GM23338 (cell line): ENCODE results near the gene CCDC69. TPM values are rescaled to one million over a fixed set of nuclear protein-coding genes. Genes with fewer than 3 reads are reported as not detected.

Experiments
- ATAC-seq: fragments of 200-7000 bp; cut with Tn5 transposase; 3 replicates; pipeline ENCODE4 v1.9.1; 2020
- DNase-seq: peaks from one replicate; pipeline ENCODE4 v3.0.0-alpha.2; 2015; ENCODE audit warnings: low spot score
- H2AFZ ChIP-seq: fragments of 200-600 bp; sonication (generic); 2 replicates; pipeline ENCODE4 v1.8.0; 2016; ENCODE audit warnings: antibody characterized with exemption, mild to moderate bottlenecking, moderate library complexity
- H3F3A ChIP-seq: fragments of 200-600 bp; sonication (generic); replicated peaks from 2 replicates; pipeline ENCODE4 v1.8.0; 2017; ENCODE audit warnings: antibody characterized with exemption, mixed run types, low read depth
- H3K27ac ChIP-seq: fragments of 200-600 bp; sonication (generic); 2 replicates; pipeline ENCODE4 v1.6.1; 2016; ENCODE audit warnings: low read depth
- H3K27me3 ChIP-seq: fragments of 200-600 bp; sonication (generic); 2 replicates; pipeline ENCODE4 v1.8.0; 2016; ENCODE audit warnings: mild to moderate bottlenecking, mixed run types, moderate library complexity; ENCODE audit not compliant: insufficient read depth
- H3K36me3 ChIP-seq: fragments of 200-600 bp; sonication (generic); 2 replicates; pipeline ENCODE4 v1.8.0; 2016; ENCODE audit warnings: mild to moderate bottlenecking; ENCODE audit not compliant: insufficient read depth
- H3K4me1 ChIP-seq: fragments of 200-600 bp; sonication (generic); 2 replicates; pipeline ENCODE4 v1.8.0; 2016; ENCODE audit warnings: mild to moderate bottlenecking, moderate library complexity; ENCODE audit not compliant: insufficient read depth
- H3K4me2 ChIP-seq: fragments of 200-600 bp; sonication (generic); 2 replicates; pipeline ENCODE4 v1.7.1; 2017; ENCODE audit warnings: mixed run types
- H3K4me3 ChIP-seq: fragments of 200-600 bp; sonication (generic); 2 replicates; pipeline ENCODE4 v1.6.1; 2016; ENCODE audit warnings: mixed run types
- H3K79me2 ChIP-seq: fragments of 200-600 bp; sonication (generic); replicated peaks from 2 replicates; pipeline ENCODE4 v1.8.0; 2017; ENCODE audit warnings: mild to moderate bottlenecking; ENCODE audit not compliant: insufficient read depth
- H3K9me2 ChIP-seq: fragments of 200-600 bp; sonication (generic); 2 replicates; pipeline ENCODE4 v1.8.0; 2017; ENCODE audit not compliant: insufficient read depth
- H4K20me1 ChIP-seq: fragments of 200-600 bp; sonication (generic); replicated peaks from 2 replicates; pipeline ENCODE4 v1.8.0; 2017; ENCODE audit warnings: mild to moderate bottlenecking; ENCODE audit not compliant: insufficient read depth
- H3K27ac Mint-ChIP-seq: 2 replicates; pipeline ENCODE4 v1.8.0; 2020; ENCODE audit warnings: inconsistent platforms, mild to moderate bottlenecking, moderate library complexity, mixed read lengths
- H3K27me3 Mint-ChIP-seq: 3 replicates; pipeline ENCODE4 v1.8.0; 2022; ENCODE audit warnings: low read depth, mild to moderate bottlenecking, moderate library complexity, mixed read lengths, inconsistent platforms; ENCODE audit not compliant: insufficient read depth, poor library complexity
- H3K36me3 Mint-ChIP-seq: 3 replicates; pipeline ENCODE4 v1.8.0; 2021; ENCODE audit warnings: low read depth, mild to moderate bottlenecking, inconsistent platforms, moderate library complexity, mixed read lengths
- H3K4me1 Mint-ChIP-seq: 3 replicates; pipeline ENCODE4 v1.8.0; 2020; ENCODE audit warnings: mild to moderate bottlenecking, inconsistent platforms, mixed read lengths
- H3K4me3 Mint-ChIP-seq: 3 replicates; pipeline ENCODE4 v1.8.0; 2021; ENCODE audit warnings: moderate library complexity, mild to moderate bottlenecking, inconsistent platforms, mixed read lengths
- H3K9me3 Mint-ChIP-seq: 3 replicates; pipeline ENCODE4 v1.8.0; 2020; ENCODE audit warnings: moderate library complexity, mild to moderate bottlenecking, inconsistent platforms, mixed read lengths
- CREB1 ChIP-seq: fragments of 250-450 bp; sonication (Bioruptor Pico); IDR thresholded peaks from 2 replicates; pipeline ENCODE4 v1.5.0; 2020; ENCODE audit warnings: low read depth, mild to moderate bottlenecking, moderate library complexity
- CTCF ChIP-seq, 2 experiments: fragments of 200-600 bp in 1 of 2; sonication (generic) in 1 of 2; conservative IDR thresholded peaks; 2 replicates each; pipeline versions ENCODE4 v1.5.1 to v1.6.1; 2016 to 2017; ENCODE audit warnings: antibody characterized with exemption in 2 of 2, low read depth in 2 of 2, mild to moderate bottlenecking in 2 of 2, moderate library complexity in 1 of 2
- ETS1 ChIP-seq: IDR thresholded peaks from 2 replicates; pipeline ENCODE4 v1.6.1; 2016; ENCODE audit warnings: antibody characterized with exemption
- EZH2 ChIP-seq: fragments of 200-600 bp; sonication (generic); IDR thresholded peaks from one replicate; pipeline ENCODE4 v1.8.0; 2017; ENCODE audit warnings: antibody characterized with exemption, mild to moderate bottlenecking, low read depth; ENCODE audit not compliant: unreplicated experiment
- EZH2phosphoT487 ChIP-seq: fragments of 200-600 bp; sonication (generic); IDR thresholded peaks from one replicate; pipeline ENCODE4 v1.8.1; 2018; ENCODE audit warnings: antibody characterized with exemption; ENCODE audit not compliant: unreplicated experiment
- JUNB ChIP-seq: IDR thresholded peaks from one replicate; pipeline ENCODE4 v1.6.1; 2016; ENCODE audit warnings: antibody characterized with exemption; ENCODE audit not compliant: unreplicated experiment
- NANOG ChIP-seq: IDR thresholded peaks from 2 replicates; pipeline ENCODE4 v1.6.1; 2016; ENCODE audit warnings: antibody characterized with exemption, borderline replicate concordance
- POLR2AphosphoS5 ChIP-seq: IDR thresholded peaks from 2 replicates; pipeline ENCODE4 v1.6.1; 2016; ENCODE audit warnings: antibody characterized with exemption, low read depth
- REST ChIP-seq: IDR thresholded peaks from one replicate; pipeline ENCODE4 v1.6.1; 2018; ENCODE audit warnings: antibody characterized with exemption; ENCODE audit not compliant: unreplicated experiment
- STAT1 ChIP-seq: IDR thresholded peaks from one replicate; pipeline ENCODE4 v1.6.1; 2016; ENCODE audit warnings: antibody characterized with exemption; ENCODE audit not compliant: unreplicated experiment
- ZNF114 ChIP-seq: fragments of 250-450 bp; sonication (Bioruptor Pico); IDR thresholded peaks from 2 replicates; pipeline ENCODE4 v1.5.0; 2020; ENCODE audit warnings: mild to moderate bottlenecking, moderate library complexity
- ZNF331 ChIP-seq: fragments of 250-450 bp; sonication (Bioruptor Pico); IDR thresholded peaks from 2 replicates; pipeline ENCODE4 v1.5.0; 2020; ENCODE audit warnings: low read depth, mild to moderate bottlenecking, moderate library complexity
- polyA plus RNA-seq: library from polyadenylated mRNA; unstranded; fragments of >200 nt; fragmentation: Nextera tagmentation; extraction: Ambion mirVana; gene quantifications from 2 replicates; pipeline ENCODE4 v1.2.1, GENCODE V29; 2016
- total RNA-seq: library from RNA; depleted of rRNA; stranded (reverse); fragments of >200 nt; shearing (Covaris generic); gene quantifications from 2 replicates; pipeline ENCODE4 v1.2.3, GENCODE V29; 2014
- TF ChIP-seq, protein P1 (sequence below): fragments of 250-450 bp; sonication (Bioruptor Pico); IDR thresholded peaks from 2 replicates; pipeline ENCODE4 v1.5.0; 2020; ENCODE audit warnings: mild to moderate bottlenecking, moderate library complexity

CCDC69 gene
- total and polyA plus RNA-seq, 2 experiments from 2014 or later: 2.7 to 5.3 TPM

DNA sequence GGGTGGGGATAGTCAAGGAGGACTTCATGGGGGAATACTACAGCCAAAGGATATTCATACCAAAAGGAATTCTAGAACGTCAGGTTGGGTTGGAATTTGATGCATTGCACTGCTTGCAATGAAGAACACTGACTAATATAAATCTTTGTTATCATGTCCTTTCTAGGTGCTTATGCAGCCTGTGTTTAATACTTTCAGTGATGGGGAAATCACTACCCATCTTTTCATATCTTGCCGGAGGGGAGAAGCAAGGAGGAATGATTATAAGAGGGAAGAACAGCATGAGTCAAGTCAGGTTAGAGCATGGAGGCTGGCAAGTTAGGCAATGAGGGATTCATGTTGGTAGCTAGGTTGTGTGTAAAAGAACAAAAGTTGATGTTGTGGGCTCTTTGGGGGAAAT is 5.1 kb upstream of the CCDC69 start:
- Mint-ChIP-seq H3K9me3 (no peaks in the 10 kb centered on the region), H3K27ac (no peak overlapping the region), H3K27me3 (no peaks in the 10 kb centered on the region), H3K4me1 (peaks cover 12% of the 10 kb centered on the region), H3K4me3 (no peak overlapping the region), H3K36me3 (no peaks in the 10 kb centered on the region)
- H3K9me2 ChIP-seq: no peaks in the 10 kb centered on the region
- no peak overlapping the region for H3K4me2 ChIP-seq
- H3K36me3 ChIP-seq: no peaks in the 10 kb centered on the region
- H3K27ac ChIP-seq: no peak overlapping the region
- H3K27me3 ChIP-seq: no peaks in the 10 kb centered on the region
- no peaks in the 10 kb centered on the region for H4K20me1 ChIP-seq
- H2AFZ ChIP-seq: 0 out of 2 replicates have a peak overlapping the region, but pooled peaks have one; percentile 23
- H3K4me1 ChIP-seq: peaks cover 15% of the 10 kb centered on the region
- DNase-seq: no peak
- H3K4me3 ChIP-seq: no peak overlapping the region
- TF ChIP-seq ZNF114 (CRISPR knock-in tag): no peak
- no peak for TF ChIP-seq JUNB
- no peak for TF ChIP-seq POLR2AphosphoS5
- TF ChIP-seq STAT1: no peak
- TF ChIP-seq ETS1: no peak
- TF ChIP-seq EZH2phosphoT487: no peak
- TF ChIP-seq EZH2: no peak
- TF ChIP-seq, protein P1, sequence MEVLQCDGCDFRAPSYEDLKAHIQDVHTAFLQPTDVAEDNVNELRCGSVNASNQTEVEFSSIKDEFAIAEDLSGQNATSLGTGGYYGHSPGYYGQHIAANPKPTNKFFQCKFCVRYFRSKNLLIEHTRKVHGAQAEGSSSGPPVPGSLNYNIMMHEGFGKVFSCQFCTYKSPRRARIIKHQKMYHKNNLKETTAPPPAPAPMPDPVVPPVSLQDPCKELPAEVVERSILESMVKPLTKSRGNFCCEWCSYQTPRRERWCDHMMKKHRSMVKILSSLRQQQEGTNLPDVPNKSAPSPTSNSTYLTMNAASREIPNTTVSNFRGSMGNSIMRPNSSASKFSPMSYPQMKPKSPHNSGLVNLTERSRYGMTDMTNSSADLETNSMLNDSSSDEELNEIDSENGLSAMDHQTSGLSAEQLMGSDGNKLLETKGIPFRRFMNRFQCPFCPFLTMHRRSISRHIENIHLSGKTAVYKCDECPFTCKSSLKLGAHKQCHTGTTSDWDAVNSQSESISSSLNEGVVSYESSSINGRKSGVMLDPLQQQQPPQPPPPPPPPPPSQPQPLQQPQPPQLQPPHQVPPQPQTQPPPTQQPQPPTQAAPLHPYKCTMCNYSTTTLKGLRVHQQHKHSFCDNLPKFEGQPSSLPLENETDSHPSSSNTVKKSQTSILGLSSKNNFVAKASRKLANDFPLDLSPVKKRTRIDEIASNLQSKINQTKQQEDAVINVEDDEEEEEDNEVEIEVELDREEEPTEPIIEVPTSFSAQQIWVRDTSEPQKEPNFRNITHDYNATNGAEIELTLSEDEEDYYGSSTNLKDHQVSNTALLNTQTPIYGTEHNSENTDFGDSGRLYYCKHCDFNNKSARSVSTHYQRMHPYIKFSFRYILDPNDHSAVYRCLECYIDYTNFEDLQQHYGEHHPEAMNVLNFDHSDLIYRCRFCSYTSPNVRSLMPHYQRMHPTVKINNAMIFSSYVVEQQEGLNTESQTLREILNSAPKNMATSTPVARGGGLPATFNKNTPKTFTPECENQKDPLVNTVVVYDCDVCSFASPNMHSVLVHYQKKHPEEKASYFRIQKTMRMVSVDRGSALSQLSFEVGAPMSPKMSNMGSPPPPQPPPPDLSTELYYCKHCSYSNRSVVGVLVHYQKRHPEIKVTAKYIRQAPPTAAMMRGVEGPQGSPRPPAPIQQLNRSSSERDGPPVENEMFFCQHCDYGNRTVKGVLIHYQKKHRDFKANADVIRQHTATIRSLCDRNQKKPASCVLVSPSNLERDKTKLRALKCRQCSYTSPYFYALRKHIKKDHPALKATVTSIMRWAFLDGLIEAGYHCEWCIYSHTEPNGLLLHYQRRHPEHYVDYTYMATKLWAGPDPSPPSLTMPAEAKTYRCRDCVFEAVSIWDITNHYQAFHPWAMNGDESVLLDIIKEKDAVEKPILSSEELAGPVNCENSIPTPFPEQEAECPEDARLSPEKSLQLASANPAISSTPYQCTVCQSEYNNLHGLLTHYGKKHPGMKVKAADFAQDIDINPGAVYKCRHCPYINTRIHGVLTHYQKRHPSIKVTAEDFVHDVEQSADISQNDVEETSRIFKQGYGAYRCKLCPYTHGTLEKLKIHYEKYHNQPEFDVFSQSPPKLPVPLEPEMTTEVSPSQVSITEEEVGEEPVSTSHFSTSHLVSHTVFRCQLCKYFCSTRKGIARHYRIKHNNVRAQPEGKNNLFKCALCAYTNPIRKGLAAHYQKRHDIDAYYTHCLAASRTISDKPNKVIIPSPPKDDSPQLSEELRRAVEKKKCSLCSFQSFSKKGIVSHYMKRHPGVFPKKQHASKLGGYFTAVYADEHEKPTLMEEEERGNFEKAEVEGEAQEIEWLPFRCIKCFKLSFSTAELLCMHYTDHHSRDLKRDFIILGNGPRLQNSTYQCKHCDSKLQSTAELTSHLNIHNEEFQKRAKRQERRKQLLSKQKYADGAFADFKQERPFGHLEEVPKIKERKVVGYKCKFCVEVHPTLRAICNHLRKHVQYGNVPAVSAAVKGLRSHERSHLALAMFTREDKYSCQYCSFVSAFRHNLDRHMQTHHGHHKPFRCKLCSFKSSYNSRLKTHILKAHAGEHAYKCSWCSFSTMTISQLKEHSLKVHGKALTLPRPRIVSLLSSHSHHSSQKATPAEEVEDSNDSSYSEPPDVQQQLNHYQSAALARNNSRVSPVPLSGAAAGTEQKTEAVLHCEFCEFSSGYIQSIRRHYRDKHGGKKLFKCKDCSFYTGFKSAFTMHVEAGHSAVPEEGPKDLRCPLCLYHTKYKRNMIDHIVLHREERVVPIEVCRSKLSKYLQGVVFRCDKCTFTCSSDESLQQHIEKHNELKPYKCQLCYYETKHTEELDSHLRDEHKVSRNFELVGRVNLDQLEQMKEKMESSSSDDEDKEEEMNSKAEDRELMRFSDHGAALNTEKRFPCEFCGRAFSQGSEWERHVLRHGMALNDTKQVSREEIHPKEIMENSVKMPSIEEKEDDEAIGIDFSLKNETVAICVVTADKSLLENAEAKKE (CRISPR knock-in tag): no peak
- no peak for TF ChIP-seq CTCF (conservative IDR thresholded peaks at IDR 0.05; ENCODE audit: low read depth in 2 of 2)
- no peak for TF ChIP-seq CREB1 (CRISPR knock-in tag)
- no peak for TF ChIP-seq ZNF331
- TF ChIP-seq NANOG: no peak
- no peak for TF ChIP-seq REST
- H3K79me2 ChIP-seq: no peaks in the 10 kb centered on the region
- H3F3A ChIP-seq: no peaks in the 10 kb centered on the region
- no peak for ATAC-seq
